Stimulated activated CD4-positive, alpha-beta T cell treated with anti-CD3 and anti-CD28 coated beads, Interleukin-12 subunit alpha, Interleukin-12 subunit beta, amount 100 ng/mL, for 48 hours (primary cell): Measurements from ENCODE around the gene NPLOC4.
A peak's percentile ranks its signal among the peaks of the same experiment; 100 is the strongest.

Source experiments
- DNase-seq, 3 donors: peaks; one replicate each; pipeline ENCODE4 v3.0.0-alpha.2; 2020; ENCODE audit warnings: low read depth in 2 of 3, low spot score in 1 of 3

Gene NPLOC4

GRCh38 chr17:81568416-81568815, 68.5 kb downstream of the NPLOC4 start:
- no peak for DNase-seq

GRCh38 chr17:81567191-81567590, 69.7 kb downstream of the NPLOC4 start:
- no peak for DNase-seq

GRCh38 chr17:81566461-81567126, 70.3 kb downstream of the NPLOC4 start:
- DNase-seq: no peak

- DNase-seq: no peak
Measured at GRCh38 chr17:81565231-81565630, 71.7 kb downstream of the NPLOC4 start.

GRCh38 chr17:81564778-81565177, 72.1 kb downstream of the NPLOC4 start:
- no peak for DNase-seq

GRCh38 chr17:81563861-81564586, 72.9 kb downstream of the NPLOC4 start:
- DNase-seq: no peak

GRCh38 chr17:81561494-81561885, 75.4 kb downstream of the NPLOC4 start:
- DNase-seq: no peak

- DNase-seq: no peak
Measured at GRCh38 chr17:81558941-81559806, 77.7 kb downstream of the NPLOC4 start.

- no peak for DNase-seq
Measured at GRCh38 chr17:81558115-81558468, 78.8 kb downstream of the NPLOC4 start.

- DNase-seq: no peak
Measured at GRCh38 chr17:81557276-81558114, 79.4 kb downstream of the NPLOC4 start.

- no peak for DNase-seq
Measured at GRCh38 chr17:81556863-81557262, 80.0 kb downstream of the NPLOC4 start.

- DNase-seq: no peak
Measured at GRCh38 chr17:81556175-81556691, 80.7 kb downstream of the NPLOC4 start.

- DNase-seq: no peak
Measured at GRCh38 chr17:81553616-81554181, 83.2 kb downstream of the NPLOC4 start.

GRCh38 chr17:81553018-81553615, 83.8 kb downstream of the NPLOC4 start:
- DNase-seq: peak; percentile 61 to 74 (median 70)

GRCh38 chr17:81552244-81553017, 84.5 kb downstream of the NPLOC4 start, which contains the start of gene FAAP100:
TSS of gene FAAP100 (minus strand) at chr17:81552353. CDS start at chr17:81552330, 23 bp downstream.
- peak; percentile 64 to 81 (median 65) for DNase-seq

- DNase-seq: no peak
Measured at GRCh38 chr17:81551458-81552243, 85.3 kb downstream of the NPLOC4 start.

GRCh38 chr17:81550830-81551457, 86.0 kb downstream of the NPLOC4 start:
- no peak for DNase-seq

- no peak for DNase-seq
Measured at GRCh38 chr17:81550285-81550684, 86.6 kb downstream of the NPLOC4 start.
